Middle frontal gyrus (tissue), 1 donor: Measurements from ENCODE around the gene TNPO3.
"Not testable (repeated sequence)": the region's sequence is repeated elsewhere in the genome, so short reads cannot be mapped to it uniquely, and the experiment has no call there.

Source experiments
- DNase-seq: peaks from one replicate; pipeline ENCODE4 v3.0.0-alpha.2; 2015; ENCODE audit warnings: low spot score; ENCODE audit errors: extremely low spot score

The TNPO3 gene

GRCh38 chr7:128924707-128925588 lies 130.0 kb downstream of the TNPO3 start:
- no peak for DNase-seq

GRCh38 chr7:128923411-128923800 lies 131.5 kb downstream of the TNPO3 start:
- no peak for DNase-seq

DNA sequence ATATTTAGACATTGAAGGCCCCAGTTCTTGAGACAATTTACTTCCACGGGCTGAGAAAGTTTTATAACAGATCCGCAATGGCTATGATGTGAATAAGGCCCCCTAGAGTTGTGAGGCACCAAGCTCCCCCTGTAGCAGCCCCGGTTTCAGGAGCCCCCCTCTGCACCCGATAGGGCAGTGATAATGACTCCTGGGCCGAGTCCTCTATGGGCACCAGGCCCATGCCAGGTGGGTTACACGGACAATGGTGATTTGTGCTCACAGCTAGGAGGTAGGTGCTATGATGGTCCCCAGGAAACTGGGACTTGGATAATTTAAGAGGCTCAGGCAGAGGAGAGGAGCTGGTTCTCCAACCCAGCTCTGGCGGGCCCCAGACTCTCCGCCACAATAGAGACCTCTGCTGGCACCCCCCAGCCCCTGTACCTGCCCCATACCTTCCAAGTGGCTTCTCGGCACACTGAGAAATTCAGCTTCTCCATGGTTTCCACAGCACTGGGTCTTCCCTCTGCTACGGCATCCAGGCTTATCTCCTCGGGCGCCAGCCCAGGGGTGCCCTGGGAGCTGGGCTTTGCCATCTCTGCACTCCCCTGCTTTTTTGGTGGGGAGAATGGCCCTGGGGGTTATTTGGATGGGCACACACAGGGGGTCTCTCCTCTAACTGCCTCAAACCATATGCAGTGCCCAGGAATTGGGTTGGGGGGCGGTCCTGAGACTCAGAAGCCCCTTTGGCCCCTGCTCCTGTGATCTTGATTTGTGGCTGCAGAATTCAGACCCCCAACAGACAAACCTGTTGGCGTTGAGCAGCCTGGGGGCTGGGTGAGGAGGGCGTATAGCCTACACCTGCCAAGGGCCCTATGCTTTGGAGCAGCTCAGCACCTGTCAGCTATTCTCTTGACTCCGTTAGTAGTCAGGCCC lies 132.2 kb downstream of the TNPO3 start:
- DNase-seq = no peak

- no peak for DNase-seq
Measured at GRCh38 chr7:128921866-128922440, 133.0 kb downstream of the TNPO3 start.

GRCh38 chr7:128920913-128921582 lies 133.9 kb downstream of the TNPO3 start:
- DNase-seq = no peak

DNA sequence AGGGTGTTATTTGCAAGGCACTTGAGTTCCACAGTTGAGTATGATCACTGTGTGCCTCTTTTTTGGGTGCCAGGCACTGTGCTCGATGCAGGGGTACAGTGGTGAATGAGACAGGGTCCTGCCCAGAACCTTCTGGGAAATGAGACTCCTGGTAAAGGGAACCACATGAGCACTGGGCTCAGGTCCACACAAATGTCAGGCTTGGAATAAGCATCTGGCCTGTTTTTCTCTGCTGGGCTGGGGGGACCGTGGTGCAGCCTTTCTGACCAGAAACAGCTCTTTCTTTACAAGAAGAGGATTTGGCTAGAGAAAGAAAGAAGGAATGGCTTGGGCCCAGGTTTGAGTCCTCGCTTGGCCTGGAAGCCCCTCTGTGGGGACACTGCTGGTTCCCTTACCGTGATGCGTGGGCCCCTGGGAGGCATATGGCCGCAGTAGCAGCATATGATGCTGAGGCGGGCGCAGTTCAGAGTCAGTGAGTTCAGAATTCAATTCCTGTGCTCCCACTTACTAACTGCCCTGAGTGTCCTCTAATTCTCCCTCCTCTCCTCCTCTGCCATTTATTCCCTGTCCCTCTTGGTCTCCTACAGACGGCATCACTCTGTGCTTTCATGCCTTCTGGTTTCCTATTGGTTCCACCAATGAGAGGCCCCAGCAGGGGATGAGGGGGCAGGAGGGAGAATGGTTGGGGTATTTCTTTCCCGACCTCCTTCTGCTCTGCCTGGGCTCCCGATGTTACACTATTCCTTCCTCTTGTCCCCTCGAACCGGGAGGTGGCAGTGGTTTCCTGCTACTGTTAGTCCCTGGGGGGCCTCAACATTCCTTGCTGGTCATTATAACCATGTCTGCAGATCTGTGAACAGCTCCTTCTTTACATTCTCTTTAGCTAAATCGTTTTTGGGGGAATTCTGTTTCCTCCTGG lies 134.8 kb downstream of the TNPO3 start:
- DNase-seq = no peak

- no peak for DNase-seq
Measured at GRCh38 chr7:128919241-128919640, 135.7 kb downstream of the TNPO3 start.

- no peak for DNase-seq
Measured at GRCh38 chr7:128918016-128918665, 136.8 kb downstream of the TNPO3 start.

DNA sequence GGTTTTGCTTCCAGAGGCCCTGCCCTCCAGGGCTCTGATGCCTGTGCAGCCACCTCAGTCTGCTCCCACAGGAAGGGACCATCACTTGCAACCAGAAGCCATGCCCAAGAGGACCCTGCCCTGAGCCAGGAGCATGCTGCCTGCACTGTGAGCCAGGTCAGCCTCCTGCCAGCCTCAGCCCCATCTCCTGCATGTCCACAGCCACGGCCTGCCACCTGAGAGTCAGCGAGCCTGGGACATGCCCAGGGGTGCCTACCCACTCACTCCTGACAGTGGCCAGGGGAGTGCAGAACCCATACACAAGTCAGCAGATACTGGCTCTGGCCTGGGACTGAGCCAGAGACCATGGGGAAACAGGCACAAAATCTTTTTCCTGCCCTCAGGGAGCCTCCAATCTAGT lies 137.8 kb downstream of the TNPO3 start:
- no peak for DNase-seq

- no peak for DNase-seq
Measured at GRCh38 chr7:128916643-128916915, 138.3 kb downstream of the TNPO3 start.

- DNase-seq = no peak
Measured at GRCh38 chr7:128915841-128916642, 138.9 kb downstream of the TNPO3 start.

DNA sequence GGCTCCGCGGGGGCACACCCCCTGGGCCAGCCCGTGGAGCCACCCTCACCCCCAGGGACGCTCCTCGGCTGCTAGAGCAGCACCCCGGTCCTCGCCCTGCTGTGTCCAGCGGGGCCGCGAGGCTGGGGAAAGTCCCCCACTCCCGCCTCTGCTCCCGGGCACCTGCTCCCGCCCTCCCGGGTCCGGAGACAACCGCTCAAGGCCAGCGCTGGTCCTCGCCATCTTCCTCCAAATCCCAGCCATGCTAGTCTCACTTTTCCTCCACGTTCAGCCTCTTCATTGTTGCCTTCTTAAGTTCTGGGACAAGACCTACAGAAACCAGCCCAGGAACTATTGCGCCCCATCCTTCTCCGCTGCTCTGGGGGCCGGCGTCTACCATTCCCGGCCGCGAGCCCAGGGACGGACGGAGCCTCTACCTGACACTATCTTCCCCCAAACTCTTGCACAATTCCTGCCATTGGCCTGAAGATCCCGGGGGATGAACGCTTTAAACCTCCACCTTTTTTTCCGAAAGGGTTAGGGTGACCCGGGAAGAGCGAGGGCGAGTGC lies 139.6 kb downstream of the TNPO3 start:
- DNase-seq = no peak

GRCh38 chr7:128914566-128915151 lies 140.3 kb downstream of the TNPO3 start:
- DNase-seq = no peak

GRCh38 chr7:128913870-128914565 lies 140.9 kb downstream of the TNPO3 start:
- no peak for DNase-seq

DNA sequence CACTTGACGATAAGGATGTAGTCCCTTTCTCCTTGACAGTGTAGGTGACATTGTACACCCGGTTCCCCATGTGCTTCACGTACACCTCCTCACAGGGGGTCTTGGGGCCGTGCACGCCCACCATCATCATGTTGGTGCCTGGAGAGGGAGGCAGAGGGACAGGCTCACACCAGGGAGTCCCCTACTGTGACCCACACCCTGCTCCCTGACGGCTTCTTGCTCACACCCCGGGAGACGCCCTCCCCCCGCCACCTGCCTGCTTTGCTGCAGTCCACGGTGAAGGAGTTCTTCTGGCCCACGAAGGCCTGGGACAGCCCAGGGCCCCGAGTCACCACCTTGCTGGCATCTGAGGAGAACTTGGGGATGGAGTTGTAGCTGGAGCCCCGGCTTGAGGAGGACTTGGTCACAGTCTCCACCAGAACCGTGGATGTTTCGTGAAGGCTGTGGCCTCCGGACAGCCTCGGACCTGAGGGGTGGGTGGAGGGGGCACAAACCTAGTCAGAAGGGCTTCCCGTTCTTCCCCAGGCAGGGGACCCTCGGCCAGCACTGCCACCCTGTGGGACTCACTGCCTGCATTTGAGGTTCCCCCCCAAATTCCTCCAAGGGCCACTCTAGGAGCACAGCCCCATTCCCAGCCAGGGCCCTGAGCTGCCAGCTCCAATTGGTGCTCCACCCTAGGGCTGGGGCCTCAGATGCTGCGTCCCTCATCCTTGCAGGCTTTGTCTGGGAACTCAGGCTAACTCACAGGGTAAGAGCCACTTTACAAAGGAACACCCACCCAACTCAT lies 142.0 kb downstream of the TNPO3 start:
- not testable (repeated sequence) for DNase-seq

- DNase-seq = no peak
Measured at GRCh38 chr7:128912281-128912680, 142.6 kb downstream of the TNPO3 start.

GRCh38 chr7:128911423-128912031 lies 143.4 kb downstream of the TNPO3 start:
- DNase-seq = no peak
